ENCODE measurements around the gene SAP30BP.

The SAP30BP gene

DNA sequence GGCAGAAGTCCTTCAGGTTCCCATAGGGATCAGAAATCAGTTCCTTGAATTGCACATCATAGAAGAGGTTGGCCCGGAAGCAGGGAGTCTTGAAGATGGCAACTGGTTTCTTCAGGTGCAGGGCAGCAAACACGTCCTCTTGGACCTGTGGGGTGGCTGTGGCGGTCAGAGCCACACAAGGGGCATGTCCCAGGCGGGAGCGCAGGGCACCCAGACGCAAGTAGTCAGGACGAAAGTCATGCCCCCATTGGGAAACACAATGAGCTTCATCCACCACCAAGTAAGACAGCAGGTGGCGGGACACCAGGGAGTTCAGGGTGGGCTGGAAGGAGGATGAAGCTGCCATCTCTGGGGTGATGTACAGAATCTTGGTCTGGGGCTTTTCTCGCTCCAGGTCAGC, 4.6 kb upstream of the SAP30BP start:
- no peak for FAIRE-seq
- DNase-seq (ENCODE audit: insufficient read length, low spot score) = no peak
- TF ChIP-seq, protein P1, sequence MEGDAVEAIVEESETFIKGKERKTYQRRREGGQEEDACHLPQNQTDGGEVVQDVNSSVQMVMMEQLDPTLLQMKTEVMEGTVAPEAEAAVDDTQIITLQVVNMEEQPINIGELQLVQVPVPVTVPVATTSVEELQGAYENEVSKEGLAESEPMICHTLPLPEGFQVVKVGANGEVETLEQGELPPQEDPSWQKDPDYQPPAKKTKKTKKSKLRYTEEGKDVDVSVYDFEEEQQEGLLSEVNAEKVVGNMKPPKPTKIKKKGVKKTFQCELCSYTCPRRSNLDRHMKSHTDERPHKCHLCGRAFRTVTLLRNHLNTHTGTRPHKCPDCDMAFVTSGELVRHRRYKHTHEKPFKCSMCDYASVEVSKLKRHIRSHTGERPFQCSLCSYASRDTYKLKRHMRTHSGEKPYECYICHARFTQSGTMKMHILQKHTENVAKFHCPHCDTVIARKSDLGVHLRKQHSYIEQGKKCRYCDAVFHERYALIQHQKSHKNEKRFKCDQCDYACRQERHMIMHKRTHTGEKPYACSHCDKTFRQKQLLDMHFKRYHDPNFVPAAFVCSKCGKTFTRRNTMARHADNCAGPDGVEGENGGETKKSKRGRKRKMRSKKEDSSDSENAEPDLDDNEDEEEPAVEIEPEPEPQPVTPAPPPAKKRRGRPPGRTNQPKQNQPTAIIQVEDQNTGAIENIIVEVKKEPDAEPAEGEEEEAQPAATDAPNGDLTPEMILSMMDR (IDR thresholded peaks at IDR 0.05; ENCODE audit: insufficient read depth, missing control alignments) = no peak

DNA sequence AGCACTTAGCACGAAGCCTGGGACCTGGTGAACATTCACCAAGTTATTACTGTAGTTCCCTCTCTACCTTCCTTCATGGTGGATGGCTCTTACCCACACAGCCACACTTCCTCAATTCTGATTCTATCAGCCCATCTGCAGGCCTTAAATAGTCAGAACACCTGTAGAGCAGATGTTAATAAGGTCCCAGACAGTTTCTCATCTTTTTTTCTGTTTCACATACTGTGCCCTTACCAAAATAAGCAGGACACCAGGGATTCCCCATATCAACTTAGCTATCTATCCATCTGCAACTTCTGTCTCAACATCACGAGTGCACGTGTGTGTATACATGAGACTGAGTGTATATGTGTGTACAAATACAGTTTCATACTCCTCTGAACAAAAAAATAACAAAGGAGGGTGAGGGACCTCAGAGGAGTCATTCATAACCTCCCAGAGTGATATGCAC, 3.0 kb upstream of the SAP30BP start:
- TF ChIP-seq, protein P1 (IDR thresholded peaks at IDR 0.05; ENCODE audit: insufficient read depth, missing control alignments) = no peak
- no peak for FAIRE-seq
- no peak for DNase-seq (ENCODE audit: insufficient read length, low spot score)

DNA sequence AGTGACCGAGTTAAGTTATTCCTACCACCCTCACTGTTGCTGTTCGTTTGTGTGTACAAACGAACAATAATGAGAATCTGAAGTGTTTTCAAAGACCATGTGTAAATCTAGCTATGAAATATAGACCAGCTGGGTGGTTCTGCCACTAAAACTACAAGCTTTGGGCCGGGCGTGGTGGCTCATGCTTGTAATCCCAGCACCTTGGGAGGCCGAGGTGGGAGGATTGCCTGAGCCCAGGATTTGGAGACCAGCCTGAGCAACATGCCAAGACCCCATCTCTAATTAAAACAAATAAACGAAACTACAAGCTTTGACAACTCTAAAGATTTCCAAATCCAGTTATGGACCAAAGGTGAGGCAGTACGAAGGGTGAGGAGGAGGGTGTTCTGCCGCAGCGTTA, 1.2 kb upstream of the SAP30BP start:
- FAIRE-seq (no peak), DNase-seq (ENCODE audit: insufficient read length, low spot score) (no peak)
- TF ChIP-seq, protein P1 (IDR thresholded peaks at IDR 0.05; ENCODE audit: insufficient read depth, missing control alignments) = no peak

DNA sequence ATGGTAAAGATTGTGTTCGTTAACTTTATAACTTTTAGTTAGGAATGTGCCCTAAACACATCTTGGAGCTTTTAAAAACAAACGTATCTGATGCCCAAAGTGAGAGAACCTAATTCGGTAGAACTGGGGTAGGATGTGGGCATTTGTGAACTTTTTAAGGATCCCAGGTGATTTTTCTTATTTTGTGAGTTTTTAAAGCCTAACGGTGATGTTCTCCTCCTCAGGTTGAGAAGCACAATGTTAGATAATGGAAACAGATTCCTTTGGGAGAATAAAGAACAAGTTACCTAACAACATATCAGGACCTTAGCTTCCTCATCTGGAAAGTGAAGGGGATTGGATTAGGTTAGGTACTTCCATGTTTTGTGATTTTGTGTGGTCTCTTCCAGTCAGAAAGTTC, 687 bp downstream of the SAP30BP start:
- FAIRE-seq = no peak
- no peak for DNase-seq (ENCODE audit: insufficient read length, low spot score)
- TF ChIP-seq, protein P1 (IDR thresholded peaks at IDR 0.05; ENCODE audit: insufficient read depth, missing control alignments) = no peak

DNA sequence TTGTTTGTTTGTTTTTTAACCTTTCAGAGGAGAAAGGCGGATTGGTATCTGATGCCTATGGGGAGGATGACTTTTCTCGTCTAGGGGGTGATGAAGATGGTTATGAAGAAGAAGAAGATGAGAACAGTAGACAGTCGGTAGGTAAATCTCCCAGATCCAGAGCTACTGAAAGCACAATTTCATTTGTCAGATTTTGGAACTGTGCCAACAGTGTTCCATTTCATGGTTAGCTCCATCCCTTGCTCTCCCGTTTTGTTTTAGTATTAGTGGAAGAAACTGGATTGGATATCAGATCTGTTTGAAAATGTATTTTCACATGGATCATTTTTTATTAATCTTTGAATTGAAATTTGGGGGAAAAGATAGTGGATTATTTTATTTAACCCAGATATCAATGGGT, 1.4 kb downstream of the SAP30BP start:
- DNase-seq (ENCODE audit: insufficient read length, low spot score) = no peak
- TF ChIP-seq, protein P1 (IDR thresholded peaks at IDR 0.05; ENCODE audit: insufficient read depth, missing control alignments) = no peak

DNA sequence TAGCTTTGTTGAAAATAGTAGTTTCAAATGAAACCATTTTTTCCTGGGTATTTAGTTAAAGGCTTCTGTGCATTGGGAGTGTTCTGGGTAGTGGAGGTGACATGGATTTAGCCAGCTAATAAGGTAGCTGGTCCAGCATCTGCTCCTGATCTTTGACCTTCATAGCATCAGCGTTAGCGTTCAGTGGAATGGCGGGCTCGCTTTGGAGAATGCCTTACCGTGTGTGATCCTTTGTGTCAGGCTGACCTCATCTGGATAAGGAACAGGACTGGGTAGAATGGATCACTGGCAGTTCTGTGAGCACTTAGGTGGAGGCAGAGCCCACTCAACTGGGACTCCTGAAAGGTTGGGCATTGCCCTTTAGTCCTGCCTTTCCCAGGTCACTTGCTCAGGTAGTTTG, 3.7 kb downstream of the SAP30BP start:
- TF ChIP-seq, protein P1 (IDR thresholded peaks at IDR 0.05; ENCODE audit: insufficient read depth, missing control alignments) = no peak
- DNase-seq (ENCODE audit: insufficient read length, low spot score) (no peak), FAIRE-seq (no peak)

More for the DNA sequence above, 1.4 kb downstream of the SAP30BP start:
- no peak for FAIRE-seq

DNA sequence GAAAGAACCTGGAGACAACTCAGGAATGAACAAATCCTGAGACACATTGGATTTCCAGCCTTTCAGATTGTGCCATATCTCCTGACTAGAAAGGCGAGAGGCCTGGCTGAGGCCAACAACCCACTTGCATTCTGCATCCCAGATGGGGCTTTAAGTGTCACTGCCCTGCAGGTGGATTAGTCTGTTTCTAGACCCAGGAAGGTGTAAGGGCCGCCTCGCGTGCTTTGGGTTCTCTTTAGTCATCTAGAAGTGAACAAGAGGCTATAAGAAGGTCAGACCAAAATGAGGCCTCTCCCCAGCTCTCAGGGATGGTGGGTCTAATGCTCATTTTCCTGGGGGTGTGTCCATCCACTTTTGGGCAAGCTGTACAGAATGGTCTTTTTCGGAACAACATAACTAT, 4.9 kb downstream of the SAP30BP start:
- DNase-seq (ENCODE audit: insufficient read length, low spot score) (no peak), FAIRE-seq (no peak)
- TF ChIP-seq, protein P1 (IDR thresholded peaks at IDR 0.05; ENCODE audit: insufficient read depth, missing control alignments) = no peak
